Peyer's patch (tissue), 4 donors: ENCODE measurements around the gene PMEL. TPM values are rescaled to one million over a fixed set of nuclear protein-coding genes. Genes with fewer than 3 reads are reported as not detected.

Experiments used
- DNase-seq, 3 donors: peaks; one replicate each; pipeline ENCODE4 v3.0.0-alpha.2; 2017 to 2019
- H3K27ac ChIP-seq, 4 donors: fragments of 200-600 bp; sonication (generic); one replicate each; pipeline ENCODE4 v1.5.1; 2016 to 2019
- H3K27me3 ChIP-seq, 2 donors: fragments of 200-600 bp; sonication (generic); one replicate each; pipeline ENCODE4 v1.5.1; 2019
- H3K36me3 ChIP-seq, 3 donors: fragments of 200-600 bp; sonication (generic); one replicate each; pipeline ENCODE4 v1.5.1; 2016 to 2019
- H3K4me1 ChIP-seq, 4 donors: fragments of 200-600 bp; sonication (generic); one replicate each; pipeline ENCODE4 v1.5.1; 2016 to 2019
- H3K4me3 ChIP-seq, 4 donors: fragments of 200-600 bp; sonication (generic); 1 replicate in 3 of 4; 2 replicates in 1 of 4; pipeline ENCODE4 v1.5.1; 2016 to 2019; ENCODE audit warnings: mild to moderate bottlenecking in 1 of 4
- H3K9me3 ChIP-seq, 4 donors: fragments of 200-600 bp; sonication (generic); one replicate each; pipeline ENCODE4 v1.5.1; 2016 to 2019; ENCODE audit warnings: mild to moderate bottlenecking in 1 of 4
- POLR2A ChIP-seq, 2 donors: fragments of 450-650 bp; IDR thresholded peaks; one replicate each; pipeline ENCODE4 v1.5.1; 2017; ENCODE audit warnings: antibody characterized with exemption in 2 of 2, mild to moderate bottlenecking in 2 of 2, moderate library complexity in 2 of 2
- total RNA-seq, 4 donors: library from RNA; depleted of rRNA; stranded (reverse); fragments of >200 nt; gene quantifications; one replicate each; pipeline ENCODE4 v1.1.0, GENCODE V29; 2016
- TF ChIP-seq, protein P1 (sequence below), 6 experiments: fragments of 450-650 bp in 4 of 6; fragments of 200-600 bp in 2 of 6; sonication (generic) in 1 of 6; IDR thresholded peaks; one replicate each; pipeline ENCODE4 v1.5.1; 2017 to 2019; ENCODE audit warnings: antibody characterized with exemption in 6 of 6, mild to moderate bottlenecking in 3 of 6, moderate library complexity in 1 of 6

The PMEL gene
- total RNA-seq, 4 donors from 2014 or later = 2.5 to 10.0 (median 3.0) TPM

DNA sequence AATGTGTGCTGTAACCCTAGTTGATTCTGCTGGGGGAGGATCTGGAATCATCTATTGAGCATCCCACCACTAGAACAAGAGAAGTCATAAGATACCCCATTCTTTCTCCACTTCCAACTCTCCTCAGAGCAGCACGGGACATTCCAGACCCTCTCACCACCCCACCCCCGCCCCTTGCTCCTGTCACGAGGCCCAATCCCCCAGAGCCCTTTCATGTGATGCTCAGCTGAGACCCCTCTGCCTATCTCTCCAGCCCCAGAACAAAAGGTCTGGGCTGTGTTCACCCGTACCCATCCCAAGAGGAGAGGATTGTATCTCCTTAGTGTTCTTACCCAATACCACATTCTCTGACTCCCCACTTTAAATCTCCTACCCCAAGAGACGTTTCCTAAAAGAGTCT, 602 bp downstream of the PMEL start:
- H3K27ac ChIP-seq = no peak overlapping the region
- H3K27me3 ChIP-seq = no peaks in the 10 kb centered on the region
- no peak for DNase-seq
- H3K4me1 ChIP-seq = peaks cover 0 to 11% (median 2%) of the 10 kb centered on the region in 4 donors
- H3K4me3 ChIP-seq = no peak overlapping the region
- H3K36me3 ChIP-seq = no peaks in the 10 kb centered on the region
- no peaks in the 10 kb centered on the region for H3K9me3 ChIP-seq
- TF ChIP-seq POLR2A (IDR thresholded peaks at IDR 0.05) = no peak
- TF ChIP-seq, protein P1, sequence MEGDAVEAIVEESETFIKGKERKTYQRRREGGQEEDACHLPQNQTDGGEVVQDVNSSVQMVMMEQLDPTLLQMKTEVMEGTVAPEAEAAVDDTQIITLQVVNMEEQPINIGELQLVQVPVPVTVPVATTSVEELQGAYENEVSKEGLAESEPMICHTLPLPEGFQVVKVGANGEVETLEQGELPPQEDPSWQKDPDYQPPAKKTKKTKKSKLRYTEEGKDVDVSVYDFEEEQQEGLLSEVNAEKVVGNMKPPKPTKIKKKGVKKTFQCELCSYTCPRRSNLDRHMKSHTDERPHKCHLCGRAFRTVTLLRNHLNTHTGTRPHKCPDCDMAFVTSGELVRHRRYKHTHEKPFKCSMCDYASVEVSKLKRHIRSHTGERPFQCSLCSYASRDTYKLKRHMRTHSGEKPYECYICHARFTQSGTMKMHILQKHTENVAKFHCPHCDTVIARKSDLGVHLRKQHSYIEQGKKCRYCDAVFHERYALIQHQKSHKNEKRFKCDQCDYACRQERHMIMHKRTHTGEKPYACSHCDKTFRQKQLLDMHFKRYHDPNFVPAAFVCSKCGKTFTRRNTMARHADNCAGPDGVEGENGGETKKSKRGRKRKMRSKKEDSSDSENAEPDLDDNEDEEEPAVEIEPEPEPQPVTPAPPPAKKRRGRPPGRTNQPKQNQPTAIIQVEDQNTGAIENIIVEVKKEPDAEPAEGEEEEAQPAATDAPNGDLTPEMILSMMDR (IDR thresholded peaks at IDR 0.05) = no peak

DNA sequence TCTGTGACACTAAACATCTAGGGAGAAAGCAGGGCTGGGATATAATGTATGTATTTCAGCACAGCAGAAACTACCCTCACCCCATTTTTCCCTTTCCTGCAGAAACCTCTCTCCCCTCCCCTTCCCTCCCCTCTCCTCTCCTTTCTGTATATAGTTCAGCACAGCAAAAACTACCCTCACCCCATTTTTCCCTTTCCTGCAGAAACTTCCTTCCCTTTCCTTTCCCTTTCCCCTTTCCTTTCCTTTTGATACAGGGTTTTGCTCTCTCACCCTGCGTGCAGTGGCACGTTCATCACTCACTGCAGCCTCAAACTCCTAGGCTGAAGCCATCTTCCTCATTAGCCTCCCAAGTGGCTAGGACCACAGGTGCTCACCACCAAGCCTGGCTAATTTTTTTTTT, 2.1 kb downstream of the PMEL start:
- no peak for DNase-seq
- Histone ChIP-seq H3K4me1 (peaks cover 0 to 11% (median 2%) of the 10 kb centered on the region in 4 donors), H3K9me3 (no peaks in the 10 kb centered on the region), H3K4me3 (no peak overlapping the region), H3K27ac (no peak overlapping the region), H3K36me3 (no peaks in the 10 kb centered on the region), H3K27me3 (no peaks in the 10 kb centered on the region)
- TF ChIP-seq, protein P1 (IDR thresholded peaks at IDR 0.05) = no peak
- TF ChIP-seq POLR2A (IDR thresholded peaks at IDR 0.05) = no peak

DNA sequence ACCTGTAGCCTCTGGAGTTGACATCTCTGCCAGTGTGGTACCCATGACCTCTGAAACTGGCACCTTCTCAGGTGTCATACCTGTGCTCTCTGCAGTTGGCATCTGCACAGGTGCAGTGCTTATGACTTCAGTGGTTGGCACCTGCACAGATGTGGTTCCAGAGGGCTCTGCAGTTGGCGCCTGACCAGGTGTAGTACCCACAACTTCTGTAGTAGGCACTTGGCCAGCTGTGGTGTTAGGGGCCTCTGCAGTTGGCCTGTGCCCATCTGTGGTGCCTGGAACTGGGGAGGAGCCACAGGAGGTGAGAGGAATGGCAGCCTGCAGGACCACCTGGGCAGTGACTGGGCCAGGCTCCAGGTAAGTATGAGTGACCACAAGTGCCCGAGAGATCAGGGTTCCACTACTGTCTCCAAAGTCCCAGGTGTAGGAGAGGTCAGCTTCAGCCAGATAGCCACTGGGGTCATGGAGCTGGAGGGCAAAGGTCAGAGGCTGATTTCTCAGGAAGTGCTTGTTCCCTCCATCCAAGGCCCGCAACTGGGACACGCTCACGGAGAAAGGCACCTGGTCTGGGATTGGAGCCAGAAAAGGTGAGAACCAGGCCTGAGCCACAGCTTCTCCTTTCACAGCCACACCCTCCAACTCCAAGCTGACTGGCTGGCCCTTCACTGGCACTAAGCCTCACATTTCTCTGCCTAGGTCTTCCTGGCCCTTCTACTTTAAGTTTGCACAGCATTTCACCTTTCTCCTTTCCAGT, 8.6 kb downstream of the PMEL start:
- DNase-seq = peak in 2 of 3 donors; percentile 61 to 63
- peak overlapping the region in 2 of 4 donors; percentile 5 to 31 for H3K27ac ChIP-seq

DNA sequence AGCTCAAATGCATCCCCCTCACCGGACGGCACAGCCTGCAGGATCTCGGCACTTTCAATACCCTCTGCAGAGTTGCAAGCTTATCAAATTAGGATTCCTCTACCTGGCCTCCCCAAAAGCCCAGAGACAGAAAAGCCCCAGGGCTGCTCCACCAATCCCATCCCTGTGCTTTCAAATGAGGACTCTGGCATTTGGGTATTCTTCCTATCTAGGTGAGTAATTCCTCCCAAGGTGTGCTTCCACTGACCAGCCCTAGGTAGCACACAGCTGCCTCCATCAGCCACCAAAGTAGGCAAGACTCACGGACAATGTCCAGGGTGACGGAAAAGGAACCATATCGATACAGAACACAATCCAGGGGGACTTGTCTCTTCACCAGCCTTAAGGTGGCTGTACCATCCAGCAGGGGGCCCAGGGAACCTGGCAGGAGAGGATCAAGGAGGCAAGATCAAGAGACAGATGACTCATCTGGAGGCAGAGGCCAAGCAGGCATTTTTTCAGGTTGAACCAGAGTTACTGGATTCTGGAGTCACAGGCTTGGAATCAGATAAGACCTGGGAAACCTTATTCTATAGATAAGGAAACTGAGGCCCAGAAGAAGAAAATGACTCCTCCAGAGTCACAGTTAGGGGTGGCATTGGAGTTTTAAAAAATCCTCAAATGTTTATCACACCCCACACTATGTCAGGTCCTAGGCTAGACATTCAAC, 9.9 kb downstream of the PMEL start:
- no peak overlapping the region for H3K4me3 ChIP-seq
- H3K36me3 ChIP-seq = peaks cover 0 to 36% (median 0%) of the 10 kb centered on the region in 3 donors
- TF ChIP-seq, protein P1 (IDR thresholded peaks at IDR 0.05) = peak in 4 of 6 experiments; percentile 19 to 66 (median 55)
- TF ChIP-seq POLR2A (IDR thresholded peaks at IDR 0.05) = no peak
- H3K27me3 ChIP-seq = no peaks in the 10 kb centered on the region
- DNase-seq = peak; percentile 30 to 77 (median 56)
- no peaks in the 10 kb centered on the region for H3K9me3 ChIP-seq
- H3K27ac ChIP-seq = peak overlapping the region in 1 of 4 donors; percentile 4
- H3K4me1 ChIP-seq = peaks cover 0 to 10% (median 0%) of the 10 kb centered on the region in 4 donors

More for the DNA sequence above, 8.6 kb downstream of the PMEL start:
- Histone ChIP-seq H3K36me3 (peaks cover 0 to 22% (median 0%) of the 10 kb centered on the region in 3 donors), H3K4me3 (no peak overlapping the region), H3K9me3 (no peaks in the 10 kb centered on the region), H3K27me3 (no peaks in the 10 kb centered on the region), H3K4me1 (peaks cover 0 to 10% (median 0%) of the 10 kb centered on the region in 4 donors)
- TF ChIP-seq POLR2A (IDR thresholded peaks at IDR 0.05) = no peak
- TF ChIP-seq, protein P1 (IDR thresholded peaks at IDR 0.05) = no peak

DNA sequence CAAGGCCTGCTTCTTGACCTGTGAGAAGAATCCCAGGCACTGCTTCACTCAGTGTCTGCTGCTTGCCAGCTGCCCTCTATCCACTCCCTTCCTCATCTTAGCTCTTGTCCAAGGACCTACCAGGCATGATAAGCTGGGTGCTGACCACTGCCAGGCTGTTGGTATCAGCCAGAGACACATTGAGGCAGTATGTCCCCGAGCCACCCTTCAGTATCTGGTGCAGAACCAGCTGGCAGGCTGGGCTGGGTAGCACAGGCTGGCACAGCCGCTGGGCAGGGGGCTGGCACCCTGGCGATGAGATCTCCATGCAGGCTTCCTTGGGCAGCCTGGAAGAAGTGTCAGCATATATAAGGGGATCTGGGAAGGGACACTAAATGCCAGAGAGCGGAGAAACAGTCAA, 10.5 kb downstream of the PMEL start:
- DNase-seq = no peak
- peaks cover 0 to 41% (median 0%) of the 10 kb centered on the region in 3 donors for H3K36me3 ChIP-seq
- H3K4me1 ChIP-seq = peaks cover 0 to 10% (median 0%) of the 10 kb centered on the region in 4 donors
- H3K9me3 ChIP-seq = no peaks in the 10 kb centered on the region
- H3K27ac ChIP-seq = peak overlapping the region in 1 of 4 donors; percentile 4
- no peaks in the 10 kb centered on the region for H3K27me3 ChIP-seq
- TF ChIP-seq, protein P1 (IDR thresholded peaks at IDR 0.05) = no peak
- no peak for TF ChIP-seq POLR2A (IDR thresholded peaks at IDR 0.05)
- H3K4me3 ChIP-seq = no peak overlapping the region
